ENCODE measurements around the gene GPD1L.
"Not testable (repeated sequence)": the region's sequence is repeated elsewhere in the genome, so short reads cannot be mapped to it uniquely, and the experiment has no call there.

Gene GPD1L

GRCh38 chr3:32181796-32182195 is 75.4 kb downstream of the GPD1L start:
- no peaks in the 10 kb centered on the region for H3K4me1 ChIP-seq

DNA sequence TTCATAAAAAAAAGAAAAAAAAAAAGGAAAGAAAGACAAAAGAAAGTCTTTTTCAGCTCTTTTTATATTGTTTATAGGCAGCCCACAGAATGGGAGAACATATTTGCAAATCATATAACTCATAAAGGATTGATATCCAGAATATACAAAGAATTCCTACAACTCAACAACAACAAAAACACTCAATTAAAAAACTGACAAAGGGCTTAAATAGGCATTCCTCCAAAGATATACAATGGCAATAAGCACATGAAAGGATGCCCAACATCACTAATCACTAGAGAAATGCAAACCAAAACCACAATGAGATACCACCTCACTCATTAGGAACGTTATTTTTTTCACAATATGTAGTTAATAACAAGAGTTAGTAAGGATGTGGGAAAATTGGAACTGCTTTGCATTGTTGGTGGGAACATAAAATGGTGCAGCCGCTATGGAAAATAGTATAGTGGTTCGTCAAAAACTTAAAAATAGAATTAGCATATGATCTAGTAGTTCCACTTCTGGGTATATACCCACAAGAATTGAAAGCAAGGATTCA is 77.8 kb downstream of the GPD1L start:
- TF ChIP-seq CTCF (IDR thresholded peaks at IDR 0.05) = no peak
- Histone ChIP-seq H3K9me3 (no peaks in the 10 kb centered on the region), H3K4me3 (no peak overlapping the region), H3K4me1 (no peaks in the 10 kb centered on the region), H3K36me3 (no peaks in the 10 kb centered on the region), H3K27ac (no peak overlapping the region), H3K27me3 (peaks cover 0 to 5% of the 10 kb centered on the region in 2 donors)
- DNase-seq = no peak
- intact Hi-C loops (cut with DNase I; ENCODE audit: low total_unique reads) = no loop called here

More at GRCh38 chr3:32181796-32182195, 75.4 kb downstream of the GPD1L start:
- intact Hi-C loops (cut with DNase I; ENCODE audit: low total_unique reads) = no loop called here
- H3K36me3 ChIP-seq = no peaks in the 10 kb centered on the region
- H3K27me3 ChIP-seq = peaks cover 0 to 5% of the 10 kb centered on the region in 2 donors
- no peak overlapping the region for H3K4me3 ChIP-seq
- DNase-seq = no peak
- H3K27ac ChIP-seq = no peak overlapping the region
- TF ChIP-seq CTCF (IDR thresholded peaks at IDR 0.05) = no peak
- H3K9me3 ChIP-seq = no peaks in the 10 kb centered on the region

DNA sequence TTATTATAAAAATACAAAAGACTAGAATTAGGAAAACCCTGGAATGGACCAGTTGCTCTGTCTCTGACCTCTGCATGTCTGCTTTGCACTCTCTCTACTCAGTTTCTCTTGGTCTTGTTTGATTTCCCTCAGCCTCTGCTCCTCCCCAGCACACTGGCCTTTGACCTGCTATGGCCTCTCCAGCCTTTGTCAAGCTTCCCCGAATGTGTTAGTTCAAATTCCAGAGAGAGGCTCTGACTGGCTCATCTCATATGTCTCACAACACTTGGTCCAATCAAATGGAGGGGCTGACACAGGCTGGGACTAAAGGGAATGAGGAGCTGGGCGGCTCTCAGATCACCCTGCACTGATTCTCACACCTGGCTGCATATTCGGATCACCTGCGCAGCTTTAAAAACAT is 79.7 kb downstream of the GPD1L start:
- peaks cover 0 to 5% of the 10 kb centered on the region in 2 donors for H3K27me3 ChIP-seq
- no peak for TF ChIP-seq CTCF (IDR thresholded peaks at IDR 0.05)
- intact Hi-C loops (cut with DNase I; ENCODE audit: low total_unique reads) = no loop called here
- no peak for DNase-seq
- no peaks in the 10 kb centered on the region for H3K36me3 ChIP-seq
- no peak overlapping the region for H3K4me3 ChIP-seq
- no peaks in the 10 kb centered on the region for H3K9me3 ChIP-seq
- H3K27ac ChIP-seq = no peak overlapping the region
- no peaks in the 10 kb centered on the region for H3K4me1 ChIP-seq

DNA sequence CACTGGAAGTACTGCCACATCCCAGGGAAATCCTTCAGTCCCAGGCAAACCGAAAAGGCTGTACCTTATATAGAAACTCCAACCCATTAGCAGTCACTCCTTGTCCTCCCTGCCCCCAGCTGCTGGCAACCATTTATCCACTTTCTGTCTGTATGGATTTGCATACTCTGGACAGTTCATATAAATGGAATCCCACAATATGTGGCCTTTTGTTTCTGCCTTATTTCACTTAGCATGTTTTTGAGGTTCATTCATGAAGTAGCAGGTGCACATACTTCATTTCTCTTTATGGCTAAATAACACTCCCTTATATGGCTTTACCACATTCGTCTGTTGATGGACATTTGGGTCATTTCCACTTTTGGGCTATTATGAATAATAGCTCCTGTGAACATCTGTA is 80.5 kb downstream of the GPD1L start:
- DNase-seq = no peak
- intact Hi-C loops (cut with DNase I; ENCODE audit: low total_unique reads) = no loop called here
- Histone ChIP-seq H3K36me3 (no peaks in the 10 kb centered on the region), H3K9me3 (no peaks in the 10 kb centered on the region), H3K27me3 (peaks cover 0 to 5% of the 10 kb centered on the region in 2 donors), H3K27ac (no peak overlapping the region), H3K4me3 (no peak overlapping the region), H3K4me1 (no peaks in the 10 kb centered on the region)
- TF ChIP-seq CTCF (IDR thresholded peaks at IDR 0.05) = no peak

DNA sequence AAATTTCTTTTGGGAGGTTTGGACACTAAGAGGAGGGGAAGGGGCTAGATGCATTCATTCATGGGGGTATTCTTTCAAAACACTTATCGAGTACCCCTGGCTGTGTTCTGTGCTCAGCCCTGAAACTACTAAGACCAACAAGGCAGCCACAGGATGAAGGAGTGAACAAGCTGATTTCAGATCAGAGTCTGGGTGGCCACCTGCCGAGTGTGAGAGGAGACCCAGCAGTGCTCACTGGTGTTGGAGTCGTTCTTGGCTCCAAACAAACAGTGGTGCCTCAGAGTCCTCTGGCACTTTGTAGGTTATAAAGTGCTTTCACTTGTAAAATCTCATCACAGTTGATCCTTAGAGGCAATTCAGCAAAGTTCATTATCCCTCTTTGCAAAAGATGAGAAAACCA is 83.3 kb downstream of the GPD1L start:
- Histone ChIP-seq H3K4me3 (no peak overlapping the region), H3K27ac (no peak overlapping the region), H3K27me3 (peaks cover 0 to 2% of the 10 kb centered on the region in 2 donors), H3K4me1 (no peaks in the 10 kb centered on the region), H3K9me3 (no peaks in the 10 kb centered on the region), H3K36me3 (no peaks in the 10 kb centered on the region)
- intact Hi-C loops (cut with DNase I; ENCODE audit: low total_unique reads) = no loop called here
- no peak for TF ChIP-seq CTCF (IDR thresholded peaks at IDR 0.05)
- no peak for DNase-seq

GRCh38 chr3:32190556-32190955 is 84.1 kb downstream of the GPD1L start:
- H3K27ac ChIP-seq; DNase-seq; H3K4me3 ChIP-seq; intact Hi-C loops (cut with DNase I; ENCODE audit: low total_unique reads); H3K36me3 ChIP-seq; H3K9me3 ChIP-seq; H3K27me3 ChIP-seq; H3K4me1 ChIP-seq: not testable (repeated sequence)

All from tibial artery (tissue), 4 donors.